Measurements from ENCODE around the gene ABHD12B. TPM values are rescaled to one million over a fixed set of nuclear protein-coding genes. Genes with fewer than 3 reads are reported as not detected.

Gene ABHD12B
- polyA plus RNA-seq, 3 donors = 0.45 to 0.54 TPM; not detected in 1

GRCh38 chr14:50846226-50846880 lies 25.5 kb upstream of the ABHD12B start:
- Mint-ChIP-seq H3K27me3 (ENCODE audit: low read depth in 3 of 3) (no peaks in the 10 kb centered on the region), H3K4me3 (no peak overlapping the region), H3K9me3 (peaks cover 0 to 3% (median 0%) of the 10 kb centered on the region in 7 donors), H3K36me3 (no peaks in the 10 kb centered on the region), H3K27ac (no peak overlapping the region), H3K4me1 (no peaks in the 10 kb centered on the region)
- Histone ChIP-seq H3K9me3 (replicated peaks in 1 of 2; ENCODE audit: control insufficient read depth in 1 of 2, insufficient read depth in 1 of 2, low read length in 2 of 2) (no peaks in the 10 kb centered on the region), H3K4me2 (replicated peaks; ENCODE audit: extremely low read depth, low read length, poor library complexity, severe bottlenecking) (no peak overlapping the region), H3K79me2 (ENCODE audit: insufficient read depth, low read length) (no peaks in the 10 kb centered on the region), H2AFZ (ENCODE audit: insufficient read depth, low read depth, low read length, poor library complexity, severe bottlenecking) (no peak overlapping the region), H3K36me3 (replicated peaks in 1 of 2; ENCODE audit: control insufficient read depth in 1 of 2, insufficient read depth in 2 of 2, low read length in 2 of 2) (no peaks in the 10 kb centered on the region), H3K4me3 (replicated peaks in 1 of 3; ENCODE audit: low read depth in 2 of 3, low read length in 3 of 3) (no peak overlapping the region), H4K20me1 (ENCODE audit: insufficient read depth, low read length) (no peaks in the 10 kb centered on the region), H3K9ac (ENCODE audit: insufficient read depth, low read length, poor library complexity, severe bottlenecking) (no peak overlapping the region), H3K27me3 (ENCODE audit: control insufficient read depth in 2 of 2, insufficient read depth in 2 of 2, low read length in 2 of 2) (no peaks in the 10 kb centered on the region), H3K27ac (ENCODE audit: low read depth in 1 of 2, low read length in 2 of 2) (no peak overlapping the region), H3K4me1 (ENCODE audit: control insufficient read depth in 1 of 2, insufficient read depth in 2 of 2, low read length in 2 of 2) (no peaks in the 10 kb centered on the region)
- WGBS (ENCODE audit: insufficient coverage) = 94% methylated on average over 4 of the region's 8 CpGs
- DNase-seq = no peak
- no peak for TF ChIP-seq CTCF (IDR thresholded peaks at IDR 0.05)
- intact Hi-C loops (cut with micrococcal nuclease) = loop anchor here in 1 of 2 donors (10.0 kb wide), 1 partner anchor 52 kb away; no protein-coding TSS in a partner anchor

DNA sequence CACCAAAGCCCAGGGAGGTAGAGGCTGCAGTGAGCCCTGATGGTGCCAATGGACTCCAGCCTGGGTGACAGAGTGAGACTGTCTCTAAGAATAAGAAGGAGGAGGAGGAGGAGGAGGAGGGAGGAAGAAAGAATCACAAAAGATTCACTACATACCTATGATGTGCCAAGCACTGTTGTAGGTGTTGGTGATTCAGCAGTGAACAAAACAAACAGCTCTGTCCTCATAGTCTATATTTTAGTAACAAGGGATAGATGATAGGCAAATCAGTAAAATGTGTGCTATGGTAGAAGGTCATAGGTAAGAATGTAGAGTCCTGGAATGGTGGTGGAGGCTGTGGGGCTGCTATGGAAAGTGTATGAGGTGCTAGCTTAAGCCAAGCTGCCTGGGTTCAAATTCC lies 18.0 kb upstream of the ABHD12B start:
- Histone ChIP-seq H3K4me2 (replicated peaks; ENCODE audit: extremely low read depth, low read length, poor library complexity, severe bottlenecking) (no peak overlapping the region), H3K4me3 (replicated peaks in 1 of 3; ENCODE audit: low read depth in 2 of 3, low read length in 3 of 3) (no peak overlapping the region), H3K27me3 (ENCODE audit: control insufficient read depth in 2 of 2, insufficient read depth in 2 of 2, low read length in 2 of 2) (no peaks in the 10 kb centered on the region), H3K4me1 (ENCODE audit: control insufficient read depth in 1 of 2, insufficient read depth in 2 of 2, low read length in 2 of 2) (peaks cover 0 to 4% of the 10 kb centered on the region in 2 donors), H4K20me1 (ENCODE audit: insufficient read depth, low read length) (no peaks in the 10 kb centered on the region), H2AFZ (ENCODE audit: insufficient read depth, low read depth, low read length, poor library complexity, severe bottlenecking) (no peak overlapping the region), H3K36me3 (replicated peaks in 1 of 2; ENCODE audit: control insufficient read depth in 1 of 2, insufficient read depth in 2 of 2, low read length in 2 of 2) (no peaks in the 10 kb centered on the region), H3K9ac (ENCODE audit: insufficient read depth, low read length, poor library complexity, severe bottlenecking) (no peak overlapping the region), H3K79me2 (ENCODE audit: insufficient read depth, low read length) (no peaks in the 10 kb centered on the region), H3K9me3 (replicated peaks in 1 of 2; ENCODE audit: control insufficient read depth in 1 of 2, insufficient read depth in 1 of 2, low read length in 2 of 2) (no peaks in the 10 kb centered on the region), H3K27ac (ENCODE audit: low read depth in 1 of 2, low read length in 2 of 2) (no peak overlapping the region)
- TF ChIP-seq CTCF (IDR thresholded peaks at IDR 0.05) = no peak
- Mint-ChIP-seq H3K27ac (no peak overlapping the region), H3K27me3 (ENCODE audit: low read depth in 3 of 3) (peaks cover 0 to 4% (median 0%) of the 10 kb centered on the region in 3 donors), H3K4me1 (peaks cover 11% of the 10 kb centered on the region), H3K4me3 (no peak overlapping the region), H3K9me3 (peaks cover 0 to 2% (median 0%) of the 10 kb centered on the region in 7 donors), H3K36me3 (no peaks in the 10 kb centered on the region)
- intact Hi-C loops (cut with micrococcal nuclease) = no loop called here
- DNase-seq = no peak

Measured in CD14-positive monocyte (primary cell).